Left lung (tissue), 10 donors: ENCODE results near the gene ANGPT4. TPM values are rescaled to one million over a fixed set of nuclear protein-coding genes. Genes with fewer than 3 reads are reported as not detected.

Experiments
- ATAC-seq: fragments of 200-7000 bp; cut with Tn5 transposase; one replicate; pipeline ENCODE4 v1.9.1; 2020; ENCODE audit warnings: moderate library complexity
- DNase-seq, 4 donors: peaks; one replicate each; pipeline ENCODE4 v3.0.0-alpha.2; 2013 to 2020
- H3K27ac ChIP-seq, 2 donors: fragments of 200-600 bp; sonication (generic) in 1 of 2; one replicate each; pipeline versions ENCODE4 v1.5.0 to v1.8.0; 2020 to 2021
- H3K27me3 ChIP-seq, 2 donors: fragments of 200-600 bp; sonication (generic) in 1 of 2; one replicate each; pipeline versions ENCODE4 v1.5.0 to v1.8.0; 2020 to 2021
- H3K36me3 ChIP-seq, 2 donors: fragments of 200-600 bp; sonication (generic) in 1 of 2; one replicate each; pipeline versions ENCODE4 v1.5.0 to v1.8.0; 2020 to 2021
- H3K4me1 ChIP-seq, 2 donors: fragments of 200-600 bp; one replicate each; pipeline ENCODE4 v1.8.0; 2021
- H3K4me3 ChIP-seq, 2 donors: fragments of 200-600 bp; sonication (generic) in 1 of 2; one replicate each; pipeline versions ENCODE4 v1.5.0 to v1.8.0; 2020 to 2021; ENCODE audit warnings: mild to moderate bottlenecking in 1 of 2
- H3K9me3 ChIP-seq, 2 donors: fragments of 200-600 bp; sonication (generic) in 1 of 2; one replicate each; pipeline versions ENCODE4 v1.5.0 to v1.8.0; 2020 to 2021
- CTCF ChIP-seq, 2 donors: fragments of 200-600 bp; sonication (generic) in 1 of 2; IDR thresholded peaks; one replicate each; pipeline versions ENCODE4 v1.5.0 to v1.8.0; 2021; ENCODE audit warnings: antibody characterized with exemption in 2 of 2
- intact Hi-C, 2 donors: fragments of 100-400 bp; cut with DNase I; formaldehyde crosslinking; loops; one replicate each; pipeline versions ENCODE4 v1.11.2 to v1.14.2; 2022
- polyA plus RNA-seq, 6 donors: library from polyadenylated mRNA; unstranded; fragments of 120-200 nt; gene quantifications; one replicate each; pipeline ENCODE4 v1.2.1, GENCODE V29; 2013; ENCODE audit not compliant: insufficient read length in 6 of 6
- total RNA-seq, 2 donors: library from RNA; stranded (reverse); fragmentation: NEBNext Ultra II Directional; extraction: Animal tissue kit (Norgen Biotek cat#: 25700); gene quantifications; one replicate each; pipeline ENCODE4 v1.2.1, GENCODE V29; 2021
- donor health status: DM: no; HTN: yes; CAD: no.
- donor health status: DM: no; HTN: no; CAD: no.

ANGPT4 gene
- total and polyA plus RNA-seq, 8 donors = 0.06 to 0.20 (median 0.10) TPM

DNA sequence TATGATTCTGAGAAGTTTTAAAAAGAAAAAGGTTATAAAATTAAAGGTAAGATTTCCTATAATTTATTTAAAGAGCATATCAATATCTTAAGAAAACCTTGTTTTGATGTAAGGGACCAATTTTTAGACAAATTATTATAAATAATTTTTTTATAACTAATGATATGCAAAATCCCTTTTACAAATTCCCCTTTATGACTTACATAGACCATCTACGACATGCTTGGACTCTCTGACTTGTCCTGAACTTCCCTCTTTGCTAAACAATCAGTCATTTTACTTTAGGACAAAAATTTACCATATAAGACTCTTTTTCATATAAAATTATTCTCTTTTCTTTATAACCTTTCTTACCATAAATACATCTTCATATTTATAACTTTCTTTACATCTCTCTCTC is 15.3 kb upstream of the ANGPT4 start:
- TF ChIP-seq CTCF (IDR thresholded peaks at IDR 0.05) = no peak
- no peaks in the 10 kb centered on the region for H3K36me3 ChIP-seq
- DNase-seq = no peak
- H3K27me3 ChIP-seq = no peaks in the 10 kb centered on the region
- H3K9me3 ChIP-seq = peaks cover 0 to 25% of the 10 kb centered on the region in 2 donors
- no peak overlapping the region for H3K27ac ChIP-seq
- ATAC-seq = no peak
- H3K4me1 ChIP-seq = no peaks in the 10 kb centered on the region
- no peak overlapping the region for H3K4me3 ChIP-seq
- intact Hi-C loops = no loop called here

DNA sequence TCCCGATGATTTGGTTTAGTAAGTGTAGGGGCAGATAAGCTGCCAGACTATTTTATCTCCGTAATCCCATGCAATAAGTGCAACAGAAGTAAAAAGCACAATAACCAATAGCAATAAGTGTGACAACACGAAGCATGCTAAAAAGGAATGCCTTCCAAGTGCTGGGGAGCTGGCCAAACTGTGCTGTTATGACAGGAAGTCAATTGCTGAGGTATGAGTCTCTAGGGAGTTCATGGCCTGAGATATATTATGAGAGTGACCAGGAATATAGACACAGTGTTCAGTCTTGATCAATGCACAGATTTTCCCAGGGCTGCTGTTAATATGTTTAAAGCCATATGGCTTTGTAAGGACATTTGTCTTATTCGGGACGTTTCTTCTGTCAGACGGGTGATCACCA is 10.5 kb upstream of the ANGPT4 start:
- ATAC-seq (no peak), DNase-seq (no peak)
- TF ChIP-seq CTCF (IDR thresholded peaks at IDR 0.05) = no peak
- Histone ChIP-seq H3K36me3 (no peaks in the 10 kb centered on the region), H3K4me3 (no peak overlapping the region), H3K27me3 (no peaks in the 10 kb centered on the region), H3K27ac (no peak overlapping the region), H3K4me1 (no peaks in the 10 kb centered on the region), H3K9me3 (peaks cover 0 to 9% of the 10 kb centered on the region in 2 donors)
- intact Hi-C loops = no loop called here

- H3K4me3 ChIP-seq = no peak overlapping the region
- no peaks in the 10 kb centered on the region for H3K36me3 ChIP-seq
- no peak overlapping the region for H3K27ac ChIP-seq
- DNase-seq (no peak), ATAC-seq (no peak)
- H3K4me1 ChIP-seq = no peaks in the 10 kb centered on the region
- H3K9me3 ChIP-seq = no peaks in the 10 kb centered on the region
- no peaks in the 10 kb centered on the region for H3K27me3 ChIP-seq
- TF ChIP-seq CTCF (IDR thresholded peaks at IDR 0.05) = no peak
- intact Hi-C loops = no loop called here
Measured at GRCh38 chr20:925516-925915, 9.4 kb upstream of the ANGPT4 start.

DNA sequence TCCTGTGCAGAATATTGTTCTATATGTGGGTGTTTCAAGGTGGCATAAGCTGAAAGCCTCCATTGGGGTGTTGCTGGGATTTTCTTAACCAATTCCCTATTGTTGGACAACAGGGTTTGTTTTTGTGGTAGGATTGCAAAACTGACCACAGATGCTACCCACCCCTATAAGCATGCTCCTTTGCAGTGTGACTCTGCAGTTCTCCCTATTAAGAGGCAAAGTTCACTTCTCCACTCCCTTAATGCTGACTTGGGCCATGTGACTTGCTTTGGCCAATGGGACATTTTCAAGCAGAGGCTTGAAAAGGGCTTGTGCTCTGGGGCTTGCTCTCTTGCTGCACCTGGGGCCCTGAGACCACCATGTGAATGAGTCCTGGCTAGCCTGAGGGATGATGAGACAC is 8.5 kb upstream of the ANGPT4 start:
- Histone ChIP-seq H3K27me3 (no peaks in the 10 kb centered on the region), H3K27ac (no peak overlapping the region), H3K4me3 (no peak overlapping the region), H3K36me3 (no peaks in the 10 kb centered on the region), H3K9me3 (no peaks in the 10 kb centered on the region), H3K4me1 (no peaks in the 10 kb centered on the region)
- TF ChIP-seq CTCF (IDR thresholded peaks at IDR 0.05) = no peak
- intact Hi-C loops = no loop called here
- ATAC-seq = peak; percentile 54
- DNase-seq = no peak

- no peak overlapping the region for H3K27ac ChIP-seq
- H3K27me3 ChIP-seq = no peaks in the 10 kb centered on the region
- TF ChIP-seq CTCF (IDR thresholded peaks at IDR 0.05) = no peak
- no peak overlapping the region for H3K4me3 ChIP-seq
- ATAC-seq (no peak), DNase-seq (no peak)
- intact Hi-C loops = no loop called here
- no peaks in the 10 kb centered on the region for H3K9me3 ChIP-seq
- H3K4me1 ChIP-seq = no peaks in the 10 kb centered on the region
- H3K36me3 ChIP-seq = no peaks in the 10 kb centered on the region
Measured at GRCh38 chr20:922781-923180, 6.6 kb upstream of the ANGPT4 start.
